Kidney (tissue), 14 donors: Measurements from ENCODE around the gene ZNF485. TPM values are rescaled to one million over a fixed set of nuclear protein-coding genes. Genes with fewer than 3 reads are reported as not detected.
"Not testable (repeated sequence)": the region's sequence is repeated elsewhere in the genome, so short reads cannot be mapped to it uniquely, and the experiment has no call there.

Source experiments
- DNase-seq, 5 donors: peaks; one replicate each; pipeline ENCODE4 v3.0.0-alpha.2; 2013 to 2020
- FAIRE-seq: peaks from 2 replicates; lab custom pipeline; 2012; peaks lifted over from hg19 to GRCh38; lab: Jason Lieb, UNC
- H3K27ac ChIP-seq, 2 donors: one replicate each; pipeline ENCODE4 v1.7.0; 2013; ENCODE audit warnings: low read depth in 2 of 2, low read length in 2 of 2, inconsistent platforms in 1 of 2
- H3K27me3 ChIP-seq: one replicate; pipeline ENCODE4 v1.7.1; 2013; ENCODE audit warnings: low read length, inconsistent platforms; ENCODE audit not compliant: control insufficient read depth, insufficient read depth
- H3K36me3 ChIP-seq, 3 donors: one replicate each; pipeline versions ENCODE4 v1.7.0 to v1.7.1; 2013; ENCODE audit warnings: low read length in 3 of 3, control low read depth in 1 of 3, inconsistent platforms in 1 of 3; ENCODE audit not compliant: insufficient read depth in 3 of 3, control insufficient read depth in 2 of 3
- H3K4me1 ChIP-seq, 3 donors: one replicate each; pipeline versions ENCODE4 v1.7.0 to v1.7.1; 2013; ENCODE audit warnings: low read length in 3 of 3, inconsistent platforms in 1 of 3, low read depth in 1 of 3; ENCODE audit not compliant: control insufficient read depth in 2 of 3, insufficient read depth in 2 of 3
- H3K4me3 ChIP-seq, 3 donors: one replicate each; pipeline versions ENCODE4 v1.7.0 to v1.8.1; 2013; ENCODE audit warnings: low read length in 3 of 3, control low read depth in 1 of 3, inconsistent platforms in 1 of 3
- H3K9ac ChIP-seq, 3 donors: one replicate each; pipeline versions ENCODE4 v1.7.0 to v1.7.1; 2013; ENCODE audit warnings: low read length in 3 of 3, control low read depth in 1 of 3, inconsistent platforms in 1 of 3
- H3K9me3 ChIP-seq, 3 donors: one replicate each; pipeline versions ENCODE4 v1.7.0 to v1.7.1; 2013; ENCODE audit warnings: low read length in 3 of 3, control low read depth in 1 of 3, inconsistent platforms in 1 of 3; ENCODE audit not compliant: control insufficient read depth in 2 of 3, insufficient read depth in 1 of 3
- CTCF ChIP-seq: IDR thresholded peaks from 3 replicates; pipeline ENCODE4 v1.5.1; 2012; ENCODE audit warnings: mild to moderate bottlenecking, moderate library complexity, borderline replicate concordance; ENCODE audit not compliant: insufficient read depth; ENCODE audit errors: extremely low read depth
- intact Hi-C: fragments of 100-400 bp; cut with DNase I; formaldehyde crosslinking; loops from one replicate; pipeline ENCODE4 v1.11.1; 2022
- polyA plus RNA-seq: library from polyadenylated mRNA; stranded (reverse); fragments of 350-450 nt; fragmentation: Illumina TruSeq; extraction: RNeasy Lipid Tissue Mini Kit (QIAGEN cat#74804); gene quantifications from one replicate; pipeline ENCODE4 v1.2.3, GENCODE V29; 2014; ENCODE audit warnings: low read depth, low replicate concordance; ENCODE audit not compliant: insufficient read depth
- total RNA-seq: library from RNA; stranded (reverse); fragmentation: NEBNext Ultra II Directional; extraction: Animal tissue kit (Norgen Biotek cat#: 25700); gene quantifications from one replicate; pipeline ENCODE4 v1.2.1, GENCODE V29; 2021
- donor health status: control.
- donor health status: control.
- donor health status: control.
- donor health status: control.
- donor health status: control.
- donor health status: DM: yes; HTN: yes; CAD: no.
- donor health status: Normal renal cell carcinoma (clear cell type).

ZNF485 gene
- total and polyA plus RNA-seq, 2 donors from 2014 or later = 1.8 to 4.9 TPM

GRCh38 chr10:43627942-43628341 is 21.7 kb downstream of the ZNF485 start:
- no peak for TF ChIP-seq CTCF
- Histone ChIP-seq H3K36me3 (no peaks in the 10 kb centered on the region), H3K9me3 (no peaks in the 10 kb centered on the region), H3K27me3 (no peaks in the 10 kb centered on the region), H3K27ac (no peak overlapping the region), H3K4me3 (no peak overlapping the region), H3K9ac (no peak overlapping the region), H3K4me1 (no peaks in the 10 kb centered on the region)
- intact Hi-C loops = no loop called here
- DNase-seq (no peak), FAIRE-seq (no peak)

GRCh38 chr10:43628956-43629355 is 22.7 kb downstream of the ZNF485 start:
- FAIRE-seq (no peak), DNase-seq (no peak)
- Histone ChIP-seq H3K9me3 (no peaks in the 10 kb centered on the region), H3K27me3 (no peaks in the 10 kb centered on the region), H3K36me3 (no peaks in the 10 kb centered on the region), H3K27ac (no peak overlapping the region), H3K4me1 (no peaks in the 10 kb centered on the region), H3K9ac (no peak overlapping the region), H3K4me3 (no peak overlapping the region)
- TF ChIP-seq CTCF = no peak
- intact Hi-C loops = no loop called here

GRCh38 chr10:43635816-43636215 is 29.6 kb downstream of the ZNF485 start:
- H3K27ac ChIP-seq, H3K4me1 ChIP-seq, H3K27me3 ChIP-seq, intact Hi-C loops, H3K4me3 ChIP-seq, DNase-seq, H3K9ac ChIP-seq, H3K36me3 ChIP-seq, FAIRE-seq: not testable (repeated sequence)
- peaks cover 0 to 14% (median 0%) of the 10 kb centered on the region in 3 donors for H3K9me3 ChIP-seq

- no peak for TF ChIP-seq CTCF
- intact Hi-C loops = no loop called here
- Histone ChIP-seq H3K36me3 (peaks cover 10 to 26% (median 21%) of the 10 kb centered on the region in 3 donors), H3K9me3 (peaks cover 8 to 55% (median 21%) of the 10 kb centered on the region in 3 donors), H3K4me1 (no peaks in the 10 kb centered on the region), H3K9ac (no peak overlapping the region), H3K27me3 (no peaks in the 10 kb centered on the region), H3K4me3 (no peak overlapping the region), H3K27ac (no peak overlapping the region)
- DNase-seq (no peak), FAIRE-seq (no peak)
Measured at GRCh38 chr10:43640603-43641002, 34.4 kb downstream of the ZNF485 start.
